ENCODE data around the gene SENP2.
A peak's percentile ranks its signal among the peaks of the same experiment; 100 is the strongest.
"Not testable (repeated sequence)": the region's sequence is repeated elsewhere in the genome, so short reads cannot be mapped to it uniquely, and the experiment has no call there.

SENP2 gene

DNA sequence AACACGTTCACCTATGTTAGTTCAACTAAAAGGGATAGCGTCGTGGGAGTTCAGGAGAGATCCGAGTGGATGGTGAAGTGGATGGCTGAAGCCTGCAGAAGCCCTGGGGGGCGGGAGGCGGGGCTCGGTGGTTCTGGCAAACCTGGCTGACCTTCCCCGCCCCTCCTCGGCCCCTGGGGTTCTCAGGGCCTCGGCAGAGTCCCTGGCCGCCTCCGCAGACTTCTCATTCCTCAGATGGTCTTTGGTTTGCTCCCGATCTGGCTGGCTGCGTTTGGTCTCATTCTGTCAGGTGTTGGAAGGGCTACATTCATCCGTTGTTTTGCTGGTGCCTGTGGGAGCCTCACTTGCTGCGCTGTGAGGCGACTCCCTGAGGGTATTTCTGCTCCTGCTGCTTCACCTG lies 59.1 kb downstream of the SENP2 start:
- H2BK5ac ChIP-seq (ENCODE audit: low read length); H3K56ac ChIP-seq (ENCODE audit: low read length); H2AK5ac ChIP-seq (ENCODE audit: low read length); H3K9ac ChIP-seq (ENCODE audit: low read length); H3K4me2 ChIP-seq (ENCODE audit: low read length); H2BK15ac ChIP-seq (replicated peaks; ENCODE audit: low read depth); H2BK120ac ChIP-seq (ENCODE audit: low read depth, low read length); H3K27me3 ChIP-seq (ENCODE audit: insufficient read depth, low read length, poor library complexity); H4K5ac ChIP-seq (ENCODE audit: low read length); H3K79me2 ChIP-seq (ENCODE audit: control insufficient read depth, insufficient read depth, low read length); H3K23ac ChIP-seq (ENCODE audit: low read length); H3K4ac ChIP-seq (ENCODE audit: low read depth, low read length); H3K18ac ChIP-seq (ENCODE audit: low read length); H3K27ac ChIP-seq (ENCODE audit: low read depth, low read length); DNase-seq; H3K79me1 ChIP-seq (ENCODE audit: low read length); H3K4me1 ChIP-seq (ENCODE audit: control insufficient read depth, low read depth, low read length); H3K4me3 ChIP-seq (ENCODE audit: low read length); H4K8ac ChIP-seq (ENCODE audit: low read depth, low read length): not testable (repeated sequence)
- WGBS (ENCODE audit: extremely low coverage, insufficient coverage, low lambda C conversion rate) = no CpG with 5 or more reads among the region's 17 CpGs
- H3K36me3 ChIP-seq (ENCODE audit: control insufficient read depth, insufficient read depth, low read length) = peaks cover 15% of the 10 kb centered on the region

GRCh38 chr3:185645596-185646381 lies 59.7 kb downstream of the SENP2 start:
- DNase-seq = peak; percentile 49
- peak overlapping the region; percentile 39 for H3K27ac ChIP-seq (ENCODE audit: low read depth, low read length)

DNA sequence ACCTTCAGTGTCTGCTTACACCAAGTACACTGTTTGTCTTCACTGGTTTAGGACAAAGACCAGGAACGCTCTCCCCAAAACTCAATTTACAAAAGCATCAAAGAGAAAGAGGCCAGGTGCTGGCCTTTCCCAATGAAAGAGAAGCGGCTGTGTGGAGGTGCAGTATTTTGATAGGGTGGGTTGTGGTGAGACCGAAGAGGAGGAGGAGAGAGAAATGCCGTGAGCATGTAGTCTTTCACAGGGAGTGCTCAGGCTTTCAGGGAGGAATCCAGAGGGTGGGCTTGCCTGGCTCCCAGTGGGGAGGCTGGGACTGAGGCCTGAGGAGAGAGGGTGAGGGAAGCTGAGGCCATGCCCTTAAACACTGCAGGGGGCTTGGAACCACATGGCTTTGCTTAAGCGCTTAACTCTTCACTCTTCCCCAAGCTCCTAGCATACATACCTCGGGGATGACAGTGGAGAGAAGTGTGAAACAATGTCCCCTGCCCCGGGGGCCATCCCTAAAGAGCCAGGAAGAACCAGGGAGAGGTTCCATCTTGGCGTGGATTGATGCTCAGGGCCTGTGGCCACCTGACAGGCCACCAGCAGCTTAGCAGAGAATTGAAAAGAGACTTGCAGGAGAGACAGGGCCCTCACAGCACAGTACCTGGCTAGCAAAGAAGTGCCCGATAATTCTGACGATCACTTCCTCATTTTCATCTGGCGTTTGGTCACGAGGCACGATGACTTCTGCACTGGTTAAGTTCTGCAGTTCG lies 60.5 kb downstream of the SENP2 start:
- no peak overlapping the region for H2BK120ac ChIP-seq (ENCODE audit: low read depth, low read length)
- peak; percentile 75 for DNase-seq

More at GRCh38 chr3:185645596-185646381, 59.7 kb downstream of the SENP2 start:
- Histone ChIP-seq H3K79me1 (ENCODE audit: low read length) (no peaks in the 10 kb centered on the region), H3K23ac (ENCODE audit: low read length) (no peak overlapping the region), H3K4me2 (ENCODE audit: low read length) (no peak overlapping the region), H3K4me1 (ENCODE audit: control insufficient read depth, low read depth, low read length) (no peaks in the 10 kb centered on the region), H2BK5ac (ENCODE audit: low read length) (no peak overlapping the region), H3K36me3 (ENCODE audit: control insufficient read depth, insufficient read depth, low read length) (peaks cover 15% of the 10 kb centered on the region), H2AK5ac (ENCODE audit: low read length) (no peak overlapping the region), H3K18ac (ENCODE audit: low read length) (no peak overlapping the region), H3K56ac (ENCODE audit: low read length) (peak overlapping the region; percentile 34), H3K9ac (ENCODE audit: low read length) (no peak overlapping the region), H3K79me2 (ENCODE audit: control insufficient read depth, insufficient read depth, low read length) (no peaks in the 10 kb centered on the region), H4K5ac (ENCODE audit: low read length) (no peak overlapping the region), H4K8ac (ENCODE audit: low read depth, low read length) (no peak overlapping the region), H2BK120ac (ENCODE audit: low read depth, low read length) (no peak overlapping the region), H3K4me3 (ENCODE audit: low read length) (no peak overlapping the region), H3K27me3 (ENCODE audit: insufficient read depth, low read length, poor library complexity) (no peaks in the 10 kb centered on the region), H2BK15ac (replicated peaks; ENCODE audit: low read depth) (no peak overlapping the region), H3K4ac (ENCODE audit: low read depth, low read length) (no peak overlapping the region)
- no CpG with 5 or more reads among the region's 16 CpGs for WGBS (ENCODE audit: extremely low coverage, insufficient coverage, low lambda C conversion rate)

DNA sequence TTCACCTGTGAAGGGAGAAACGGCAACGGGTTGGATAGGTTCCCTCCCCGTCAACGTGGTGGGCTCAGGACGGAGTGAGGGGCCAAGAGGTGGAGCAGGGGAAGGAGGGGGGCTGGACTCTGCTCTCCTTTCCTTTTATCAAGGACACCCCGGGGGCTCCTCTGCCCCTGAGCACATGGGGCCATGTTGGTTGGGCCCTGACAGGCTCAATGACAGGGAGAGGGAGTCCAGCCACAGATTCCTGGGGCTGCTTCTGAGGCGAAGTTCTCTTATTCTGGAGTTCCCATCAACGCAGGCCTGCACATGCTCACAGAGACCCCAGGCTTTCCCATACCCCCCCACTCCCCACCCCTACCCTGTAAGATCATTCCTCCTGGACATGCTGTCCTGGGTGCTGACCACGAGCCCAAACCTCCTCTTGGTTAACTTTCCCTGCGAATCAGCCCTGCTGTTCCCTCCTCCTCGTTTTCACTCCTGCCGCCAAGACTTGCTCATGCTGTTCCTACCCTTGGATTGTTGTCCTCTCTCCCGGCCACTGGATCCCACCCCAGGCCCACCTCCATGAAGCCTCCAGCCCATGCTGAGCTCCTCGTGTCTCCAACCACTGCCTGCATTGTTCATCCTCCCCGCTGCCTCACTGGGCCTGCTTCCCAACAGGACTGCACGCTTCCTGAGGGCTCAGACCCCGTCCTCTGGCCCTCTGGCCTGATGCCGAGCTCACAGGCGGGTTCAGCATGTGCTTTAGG lies 61.2 kb downstream of the SENP2 start:
- DNase-seq = no peak
- H3K9ac ChIP-seq (ENCODE audit: low read length) = no peak overlapping the region
- no peak overlapping the region for H4K8ac ChIP-seq (ENCODE audit: low read depth, low read length)
- no peak overlapping the region for H2BK15ac ChIP-seq (replicated peaks; ENCODE audit: low read depth)
- H3K79me1 ChIP-seq (ENCODE audit: low read length) = no peaks in the 10 kb centered on the region
- no peak overlapping the region for H3K4ac ChIP-seq (ENCODE audit: low read depth, low read length)
- H2BK5ac ChIP-seq (ENCODE audit: low read length) = no peak overlapping the region
- H3K4me1 ChIP-seq (ENCODE audit: control insufficient read depth, low read depth, low read length) = no peaks in the 10 kb centered on the region
- H3K79me2 ChIP-seq (ENCODE audit: control insufficient read depth, insufficient read depth, low read length) = no peaks in the 10 kb centered on the region
- H3K56ac ChIP-seq (ENCODE audit: low read length) = no peak overlapping the region
- no peak overlapping the region for H3K4me2 ChIP-seq (ENCODE audit: low read length)
- H3K4me3 ChIP-seq (ENCODE audit: low read length) = no peak overlapping the region
- no peak overlapping the region for H2BK120ac ChIP-seq (ENCODE audit: low read depth, low read length)
- WGBS (ENCODE audit: extremely low coverage, insufficient coverage, low lambda C conversion rate) = no CpG with 5 or more reads among the region's 19 CpGs
- H3K36me3 ChIP-seq (ENCODE audit: control insufficient read depth, insufficient read depth, low read length) = peaks cover 17% of the 10 kb centered on the region
- H3K27me3 ChIP-seq (ENCODE audit: insufficient read depth, low read length, poor library complexity) = no peaks in the 10 kb centered on the region
- no peak overlapping the region for H4K5ac ChIP-seq (ENCODE audit: low read length)
- no peak overlapping the region for H2AK5ac ChIP-seq (ENCODE audit: low read length)
- H3K18ac ChIP-seq (ENCODE audit: low read length) = no peak overlapping the region
- H3K23ac ChIP-seq (ENCODE audit: low read length) = no peak overlapping the region
- H3K27ac ChIP-seq (ENCODE audit: low read depth, low read length) = peak overlapping the region; percentile 41

More for the DNA sequence above, 60.5 kb downstream of the SENP2 start:
- Histone ChIP-seq H2BK5ac (ENCODE audit: low read length) (no peak overlapping the region), H3K18ac (ENCODE audit: low read length) (no peak overlapping the region), H3K23ac (ENCODE audit: low read length) (no peak overlapping the region), H3K79me1 (ENCODE audit: low read length) (no peaks in the 10 kb centered on the region), H3K4me1 (ENCODE audit: control insufficient read depth, low read depth, low read length) (no peaks in the 10 kb centered on the region), H3K9ac (ENCODE audit: low read length) (no peak overlapping the region), H4K8ac (ENCODE audit: low read depth, low read length) (no peak overlapping the region), H3K56ac (ENCODE audit: low read length) (peak overlapping the region; percentile 34), H2BK15ac (replicated peaks; ENCODE audit: low read depth) (no peak overlapping the region), H3K27me3 (ENCODE audit: insufficient read depth, low read length, poor library complexity) (no peaks in the 10 kb centered on the region), H3K27ac (ENCODE audit: low read depth, low read length) (peak overlapping the region; percentile 41), H3K36me3 (ENCODE audit: control insufficient read depth, insufficient read depth, low read length) (peaks cover 15% of the 10 kb centered on the region), H2AK5ac (ENCODE audit: low read length) (no peak overlapping the region), H3K4me3 (ENCODE audit: low read length) (no peak overlapping the region), H3K79me2 (ENCODE audit: control insufficient read depth, insufficient read depth, low read length) (no peaks in the 10 kb centered on the region), H3K4ac (ENCODE audit: low read depth, low read length) (no peak overlapping the region), H4K5ac (ENCODE audit: low read length) (no peak overlapping the region), H3K4me2 (ENCODE audit: low read length) (no peak overlapping the region)
- WGBS (ENCODE audit: extremely low coverage, insufficient coverage, low lambda C conversion rate) = no CpG with 5 or more reads among the region's 14 CpGs

- no peak for DNase-seq
- Histone ChIP-seq H3K9ac (ENCODE audit: low read length) (no peak overlapping the region), H3K4me1 (ENCODE audit: control insufficient read depth, low read depth, low read length) (no peaks in the 10 kb centered on the region), H2BK15ac (replicated peaks; ENCODE audit: low read depth) (no peak overlapping the region), H3K4ac (ENCODE audit: low read depth, low read length) (no peak overlapping the region), H3K4me2 (ENCODE audit: low read length) (no peak overlapping the region), H3K56ac (ENCODE audit: low read length) (no peak overlapping the region), H3K79me2 (ENCODE audit: control insufficient read depth, insufficient read depth, low read length) (no peaks in the 10 kb centered on the region), H4K8ac (ENCODE audit: low read depth, low read length) (no peak overlapping the region), H2AK5ac (ENCODE audit: low read length) (no peak overlapping the region), H3K23ac (ENCODE audit: low read length) (no peak overlapping the region), H2BK5ac (ENCODE audit: low read length) (no peak overlapping the region), H3K27ac (ENCODE audit: low read depth, low read length) (no peak overlapping the region), H3K27me3 (ENCODE audit: insufficient read depth, low read length, poor library complexity) (no peaks in the 10 kb centered on the region), H3K4me3 (ENCODE audit: low read length) (no peak overlapping the region), H3K79me1 (ENCODE audit: low read length) (no peaks in the 10 kb centered on the region), H3K18ac (ENCODE audit: low read length) (no peak overlapping the region), H2BK120ac (ENCODE audit: low read depth, low read length) (no peak overlapping the region), H4K5ac (ENCODE audit: low read length) (no peak overlapping the region), H3K36me3 (ENCODE audit: control insufficient read depth, insufficient read depth, low read length) (peaks cover 18% of the 10 kb centered on the region)
- whole genome bisulfite sequencing (ENCODE audit: extremely low coverage, insufficient coverage, low lambda C conversion rate) = no CpG with 5 or more reads among the region's 10 CpGs
Measured at GRCh38 chr3:185647880-185648210, 61.8 kb downstream of the SENP2 start.

All from mesendoderm (in vitro differentiated cells).